Epithelial cell of proximal tubule (primary cell): Measurements from ENCODE around the gene METAP1D. TPM values are rescaled to one million over a fixed set of nuclear protein-coding genes. Genes with fewer than 3 reads are reported as not detected.

Source experiments
- DNase-seq: peaks from one replicate; pipeline ENCODE4 v3.0.0-alpha.2; 2011; ENCODE audit warnings: low read depth
- H3K4me3 ChIP-seq: 2 replicates; pipeline ENCODE4 v1.5.1; 2011; ENCODE audit warnings: low read depth, mild to moderate bottlenecking, low read length
- CTCF ChIP-seq: conservative IDR thresholded peaks from 2 replicates; pipeline ENCODE4 v1.5.1; 2012; ENCODE audit warnings: low read depth, mild to moderate bottlenecking, low read length
- total RNA-seq: library from RNA; depleted of rRNA; stranded (reverse); fragments of >200 nt; gene quantifications from 2 replicates; pipeline ENCODE4 v1.2.3, GENCODE V29; 2015

The METAP1D gene
- total RNA-seq, 1 donor from 2014 or later, result 5.5 TPM

GRCh38 chr2:172103471-172104272, 103.9 kb downstream of the METAP1D start:
- H3K4me3 ChIP-seq, result peak overlapping the region; percentile 63
- no peak for DNase-seq
- TF ChIP-seq CTCF, result peak; percentile 94

- DNase-seq, result no peak
- no peak for TF ChIP-seq CTCF
- H3K4me3 ChIP-seq, result peak overlapping the region; percentile 47
Observed at GRCh38 chr2:172105471-172106107, 105.8 kb downstream of the METAP1D start.

- DNase-seq, result no peak
- H3K4me3 ChIP-seq, result peak overlapping the region; percentile 47
- TF ChIP-seq CTCF, result peak; percentile 51
Observed at GRCh38 chr2:172106108-172106961, 106.6 kb downstream of the METAP1D start.

- TF ChIP-seq CTCF, result no peak
- H3K4me3 ChIP-seq, result no peak overlapping the region
- DNase-seq, result no peak
Observed at GRCh38 chr2:172107690-172108586, 108.2 kb downstream of the METAP1D start.

- DNase-seq, result no peak
- no peak overlapping the region for H3K4me3 ChIP-seq
- TF ChIP-seq CTCF, result no peak
Observed at GRCh38 chr2:172108587-172108930, 108.8 kb downstream of the METAP1D start.

GRCh38 chr2:172109256-172109987, 109.7 kb downstream of the METAP1D start:
- no peak overlapping the region for H3K4me3 ChIP-seq
- DNase-seq, result no peak
- no peak for TF ChIP-seq CTCF
